CD4-positive, alpha-beta T cell (primary cell): ENCODE results near the gene SAMM50. TPM values are rescaled to one million over a fixed set of nuclear protein-coding genes. Genes with fewer than 3 reads are reported as not detected.

Experiments used
- ATAC-seq: fragments of 200-7000 bp; cut with Tn5 transposase; one replicate; pipeline ENCODE4 v1.10.0; 2022; ENCODE audit warnings: mild to moderate bottlenecking; ENCODE audit not compliant: poor library complexity
- CTCF ChIA-PET: fragments of 350-600 bp; sonication (Branson Sonifier 250); formaldehyde crosslinking; loops from one replicate; lab custom pipeline; 2021; ENCODE audit warnings: antibody characterized with exemption, inconsistent platforms; lab: Charles Lee
- POLR2A ChIA-PET: fragments of 350-600 bp; sonication (Branson Sonifier 250); formaldehyde crosslinking; loops from one replicate; lab custom pipeline; 2021; ENCODE audit warnings: antibody characterized with exemption, inconsistent platforms; lab: Charles Lee
- DNase-seq, 14 experiments: peaks; one replicate each; pipeline ENCODE4 v3.0.0-alpha.2; 2013 to 2020; ENCODE audit warnings: mixed read lengths in 2 of 14
- H3K27ac ChIP-seq, 2 donors: one replicate each; pipeline versions ENCODE4 v1.5.1 to v1.7.0; 2013; ENCODE audit warnings: low read length in 2 of 2, low read depth in 1 of 2, mild to moderate bottlenecking in 1 of 2
- H3K27me3 ChIP-seq, 2 experiments: 1 replicate in 1 of 2; 2 replicates in 1 of 2; pipeline versions ENCODE4 v1.6.1 to v1.7.0; 2013; ENCODE audit warnings: low read length in 2 of 2, control low read depth in 1 of 2, mild to moderate bottlenecking in 1 of 2, moderate library complexity in 1 of 2; ENCODE audit not compliant: insufficient read depth in 2 of 2, control insufficient read depth in 1 of 2
- H3K36me3 ChIP-seq: one replicate; pipeline ENCODE4 v1.6.1; 2013; ENCODE audit warnings: low read length, control low read depth; ENCODE audit not compliant: insufficient read depth
- H3K4me1 ChIP-seq: one replicate; pipeline ENCODE4 v1.6.1; 2013; ENCODE audit warnings: low read length, control low read depth; ENCODE audit not compliant: insufficient read depth
- H3K4me3 ChIP-seq: one replicate; pipeline ENCODE4 v1.5.1; 2013; ENCODE audit warnings: mild to moderate bottlenecking, low read length, moderate library complexity
- H3K9me3 ChIP-seq, 2 experiments: 1 replicate in 1 of 2; 2 replicates in 1 of 2; pipeline versions ENCODE4 v1.6.1 to v1.7.0; 2013; ENCODE audit warnings: low read length in 2 of 2, mild to moderate bottlenecking in 2 of 2, control low read depth in 1 of 2, moderate library complexity in 1 of 2; ENCODE audit not compliant: control insufficient read depth in 1 of 2, insufficient read depth in 1 of 2
- H3K27ac Mint-ChIP-seq: one replicate; pipeline ENCODE4 v1.8.0; 2020; ENCODE audit warnings: mixed read lengths
- H3K27me3 Mint-ChIP-seq: one replicate; pipeline ENCODE4 v1.8.0; 2021; ENCODE audit warnings: mixed read lengths
- H3K36me3 Mint-ChIP-seq: one replicate; pipeline ENCODE4 v1.8.0; 2021; ENCODE audit warnings: low read depth, mixed read lengths
- H3K4me1 Mint-ChIP-seq: one replicate; pipeline ENCODE4 v1.8.0; 2021; ENCODE audit warnings: low read depth, mixed read lengths
- H3K4me3 Mint-ChIP-seq: one replicate; pipeline ENCODE4 v1.8.0; 2020; ENCODE audit warnings: mild to moderate bottlenecking, mixed read lengths
- H3K9me3 Mint-ChIP-seq: one replicate; pipeline ENCODE4 v1.8.0; 2020; ENCODE audit warnings: mixed read lengths
- intact Hi-C, 2 experiments: fragments of 100-400 bp; cut with DNase I in 1 of 2; cut with micrococcal nuclease in 1 of 2; formaldehyde crosslinking; loops; one replicate each; pipeline versions ENCODE4 v1.15.1 to v1.9.0; 2023 to 2025; cut with DNase I, micrococcal nuclease
- total RNA-seq, 174 experiments: library from RNA in 2 of 174; stranded (reverse) in 2 of 174; gene quantifications; one replicate each; pipeline ENCODE4 v1.2.3 and lab custom pipeline; 2021 to 2026
- TF ChIP-seq, protein P1 (sequence below): fragments of 200-600 bp; IDR thresholded peaks from one replicate; pipeline ENCODE4 v1.8.0; 2022; ENCODE audit warnings: antibody characterized with exemption, mild to moderate bottlenecking

SAMM50 gene
- total RNA-seq, 2 experiments from 2014 or later: 15.2 to 18.0 TPM

- Histone ChIP-seq H3K9me3 (no peaks in the 10 kb centered on the region), H3K4me1 (peaks cover 4% of the 10 kb centered on the region), H3K27ac (no peak overlapping the region), H3K27me3 (no peaks in the 10 kb centered on the region), H3K4me3 (no peak overlapping the region), H3K36me3 (no peaks in the 10 kb centered on the region)
- no peak overlapping the region for H3K4me3 Mint-ChIP-seq
- ChIA-PET POLR2A (interaction anchor here (0.7 kb wide), 1 partner anchor 13 kb away, joined by 3 read pairs; no protein-coding TSS in a partner anchor), CTCF (no interaction called here)
- TF ChIP-seq, protein P1, sequence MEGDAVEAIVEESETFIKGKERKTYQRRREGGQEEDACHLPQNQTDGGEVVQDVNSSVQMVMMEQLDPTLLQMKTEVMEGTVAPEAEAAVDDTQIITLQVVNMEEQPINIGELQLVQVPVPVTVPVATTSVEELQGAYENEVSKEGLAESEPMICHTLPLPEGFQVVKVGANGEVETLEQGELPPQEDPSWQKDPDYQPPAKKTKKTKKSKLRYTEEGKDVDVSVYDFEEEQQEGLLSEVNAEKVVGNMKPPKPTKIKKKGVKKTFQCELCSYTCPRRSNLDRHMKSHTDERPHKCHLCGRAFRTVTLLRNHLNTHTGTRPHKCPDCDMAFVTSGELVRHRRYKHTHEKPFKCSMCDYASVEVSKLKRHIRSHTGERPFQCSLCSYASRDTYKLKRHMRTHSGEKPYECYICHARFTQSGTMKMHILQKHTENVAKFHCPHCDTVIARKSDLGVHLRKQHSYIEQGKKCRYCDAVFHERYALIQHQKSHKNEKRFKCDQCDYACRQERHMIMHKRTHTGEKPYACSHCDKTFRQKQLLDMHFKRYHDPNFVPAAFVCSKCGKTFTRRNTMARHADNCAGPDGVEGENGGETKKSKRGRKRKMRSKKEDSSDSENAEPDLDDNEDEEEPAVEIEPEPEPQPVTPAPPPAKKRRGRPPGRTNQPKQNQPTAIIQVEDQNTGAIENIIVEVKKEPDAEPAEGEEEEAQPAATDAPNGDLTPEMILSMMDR: no peak
- intact Hi-C loops: no loop called here
- H3K9me3 Mint-ChIP-seq: no peaks in the 10 kb centered on the region
- H3K4me1 Mint-ChIP-seq: peaks cover 15% of the 10 kb centered on the region
- no peak overlapping the region for H3K27ac Mint-ChIP-seq
- H3K27me3 Mint-ChIP-seq: peaks cover 5% of the 10 kb centered on the region
- ATAC-seq (no peak), DNase-seq (no peak)
- H3K36me3 Mint-ChIP-seq: no peaks in the 10 kb centered on the region
Measured at GRCh38 chr22:44042249-44043218, 87.3 kb downstream of the SAMM50 start.

GRCh38 chr22:44045145-44045544 lies 89.9 kb downstream of the SAMM50 start:
- Histone ChIP-seq H3K4me1 (peaks cover 16% of the 10 kb centered on the region), H3K4me3 (no peak overlapping the region), H3K9me3 (no peaks in the 10 kb centered on the region), H3K27ac (no peak overlapping the region), H3K27me3 (no peaks in the 10 kb centered on the region), H3K36me3 (no peaks in the 10 kb centered on the region)
- DNase-seq (no peak), ATAC-seq (no peak)
- TF ChIP-seq, protein P1: no peak
- H3K27me3 Mint-ChIP-seq: no peaks in the 10 kb centered on the region
- intact Hi-C loops: no loop called here
- ChIA-PET CTCF (no interaction called here), POLR2A (no interaction called here)
- no peak overlapping the region for H3K27ac Mint-ChIP-seq
- H3K9me3 Mint-ChIP-seq: no peaks in the 10 kb centered on the region
- H3K36me3 Mint-ChIP-seq: no peaks in the 10 kb centered on the region
- peaks cover 19% of the 10 kb centered on the region for H3K4me1 Mint-ChIP-seq
- no peak overlapping the region for H3K4me3 Mint-ChIP-seq

Other genes with a start within 250 kb of the SAMM50 start
- under 1 TPM; 0.17 to 0.36 TPM for gene EFCAB6, start 143.1 kb upstream of the SAMM50 start, total RNA-seq
- not detected for gene SULT4A1, start 92.9 kb upstream of the SAMM50 start, total RNA-seq
- gene PNPLA5, start 63.4 kb upstream of the SAMM50 start, total RNA-seq: not detected
- gene PNPLA3, start 31.6 kb upstream of the SAMM50 start, total RNA-seq: not detected
- 1 to 10 TPM; 6.2 to 6.4 TPM for gene PARVB, start 68.9 kb downstream of the SAMM50 start, total RNA-seq
- gene PARVG, start 225.5 kb downstream of the SAMM50 start, total RNA-seq: 100 to 1,000 TPM; 142 to 146 TPM